ENCODE results near the gene PODNL1.

PODNL1 gene

GRCh38 chr19:13956365-13956744 lies 18.1 kb upstream of the PODNL1 start:
- DNase-seq, result no peak

- DNase-seq, result no peak
Observed at GRCh38 chr19:13955662-13956364, 17.6 kb upstream of the PODNL1 start.

GRCh38 chr19:13954185-13954584 lies 16.0 kb upstream of the PODNL1 start:
- DNase-seq, result no peak

GRCh38 chr19:13952931-13953531 lies 14.8 kb upstream of the PODNL1 start:
- peak in 1 of 6 experiments; percentile 10 for DNase-seq

GRCh38 chr19:13952154-13952930 lies 14.1 kb upstream of the PODNL1 start, which contains the start of gene DCAF15:
DCAF15 (plus strand) TSS chr19:13952509; CDS start chr19:13952513, 4 bp downstream.
- DNase-seq, result peak; percentile 95 to 99 (median 98)

- DNase-seq, result no peak
Observed at GRCh38 chr19:13951799-13952153, 13.6 kb upstream of the PODNL1 start.

- DNase-seq, result no peak
Observed at GRCh38 chr19:13951043-13951442, 12.8 kb upstream of the PODNL1 start.

GRCh38 chr19:13946414-13946813 lies 8.2 kb upstream of the PODNL1 start:
- no peak for DNase-seq

GRCh38 chr19:13942023-13942684 lies 3.9 kb upstream of the PODNL1 start:
- no peak for DNase-seq

GRCh38 chr19:13937479-13938300 lies 527 bp downstream of the PODNL1 start:
- DNase-seq, result no peak

- no peak for DNase-seq
Observed at GRCh38 chr19:13935765-13936510, 2.3 kb downstream of the PODNL1 start.

- no peak for DNase-seq
Observed at GRCh38 chr19:13934785-13935109, 3.5 kb downstream of the PODNL1 start.

- no peak for DNase-seq
Observed at GRCh38 chr19:13932911-13933393, 5.3 kb downstream of the PODNL1 start.

GRCh38 chr19:13932149-13932637 lies 6.0 kb downstream of the PODNL1 start:
- no peak for DNase-seq

- DNase-seq, result no peak
Observed at GRCh38 chr19:13931391-13932148, 6.6 kb downstream of the PODNL1 start.

- no peak for DNase-seq
Observed at GRCh38 chr19:13930402-13930801, 7.8 kb downstream of the PODNL1 start.

GRCh38 chr19:13929956-13930355 lies 8.3 kb downstream of the PODNL1 start:
- DNase-seq, result no peak

GRCh38 chr19:13929340-13929739 lies 8.9 kb downstream of the PODNL1 start:
- no peak for DNase-seq

GRCh38 chr19:13926715-13927114 lies 11.5 kb downstream of the PODNL1 start:
- no peak for DNase-seq

- no peak for DNase-seq
Observed at GRCh38 chr19:13926010-13926409, 12.2 kb downstream of the PODNL1 start.
